Motor neuron (in vitro differentiated cells): ENCODE measurements around the gene ABCA7. TPM values are rescaled to one million over a fixed set of nuclear protein-coding genes. Genes with fewer than 3 reads are reported as not detected.
A peak's percentile ranks its signal among the peaks of the same experiment; 100 is the strongest.

Experiments used
- ATAC-seq, 8 experiments: fragments of 200-7000 bp; cut with Tn5 transposase; replicated peaks in 6 of 8; 2 replicates each; pipeline ENCODE4 v1.8.0; 2021; ENCODE audit warnings: mild to moderate bottlenecking in 8 of 8, moderate library complexity in 8 of 8
- H3K27ac ChIP-seq, 2 donors: fragments of 250-450 bp; sonication (Bioruptor Pico); 2 replicates each; pipeline ENCODE4 v1.9.0; 2021; ENCODE audit warnings: antibody characterized with exemption in 2 of 2, mild to moderate bottlenecking in 2 of 2, moderate library complexity in 1 of 2
- H3K4me1 ChIP-seq, 2 donors: fragments of 250-450 bp; sonication (Bioruptor Pico); replicated peaks in 1 of 2; 2 replicates each; pipeline ENCODE4 v1.6.1; 2021; ENCODE audit warnings: antibody characterized with exemption in 2 of 2, mild to moderate bottlenecking in 2 of 2, moderate library complexity in 1 of 2
- H3K4me3 ChIP-seq, 5 donors: fragments of 250-450 bp; sonication (Bioruptor Pico); 2 replicates each; pipeline ENCODE4 v1.9.0; 2021; ENCODE audit warnings: antibody characterized with exemption in 5 of 5, mild to moderate bottlenecking in 5 of 5, moderate library complexity in 4 of 5
- WGBS, 10 experiments: fragments of 450-650 bp; shearing (Covaris generic); methylation state at CpG; one replicate each; pipeline ENCODE4 v1.0.0; 2022; 5-methylcytosine and 5-hydroxymethylcytosine counted together
- in situ Hi-C, 9 experiments: fragments of 400-800 bp; cut with MboI; loops; one replicate each; pipeline ENCODE4 v1.15.0; 2021; ENCODE audit warnings: low sequenced_read_pairs in 9 of 9, low pct_unique_long_range_greater_than_20kb in 2 of 9; ENCODE audit not compliant: unreplicated experiment in 9 of 9
- total RNA-seq, 8 experiments: library from RNA; unstranded; fragments of 300-600 nt; gene quantifications; 2 replicates each; pipeline versions ENCODE4 v1.2.3 to v1.2.4, GENCODE V29; 2022

Gene ABCA7
- total RNA-seq, 8 experiments from 2014 or later, result 6.5 to 35.6 (median 9.1) TPM

DNA sequence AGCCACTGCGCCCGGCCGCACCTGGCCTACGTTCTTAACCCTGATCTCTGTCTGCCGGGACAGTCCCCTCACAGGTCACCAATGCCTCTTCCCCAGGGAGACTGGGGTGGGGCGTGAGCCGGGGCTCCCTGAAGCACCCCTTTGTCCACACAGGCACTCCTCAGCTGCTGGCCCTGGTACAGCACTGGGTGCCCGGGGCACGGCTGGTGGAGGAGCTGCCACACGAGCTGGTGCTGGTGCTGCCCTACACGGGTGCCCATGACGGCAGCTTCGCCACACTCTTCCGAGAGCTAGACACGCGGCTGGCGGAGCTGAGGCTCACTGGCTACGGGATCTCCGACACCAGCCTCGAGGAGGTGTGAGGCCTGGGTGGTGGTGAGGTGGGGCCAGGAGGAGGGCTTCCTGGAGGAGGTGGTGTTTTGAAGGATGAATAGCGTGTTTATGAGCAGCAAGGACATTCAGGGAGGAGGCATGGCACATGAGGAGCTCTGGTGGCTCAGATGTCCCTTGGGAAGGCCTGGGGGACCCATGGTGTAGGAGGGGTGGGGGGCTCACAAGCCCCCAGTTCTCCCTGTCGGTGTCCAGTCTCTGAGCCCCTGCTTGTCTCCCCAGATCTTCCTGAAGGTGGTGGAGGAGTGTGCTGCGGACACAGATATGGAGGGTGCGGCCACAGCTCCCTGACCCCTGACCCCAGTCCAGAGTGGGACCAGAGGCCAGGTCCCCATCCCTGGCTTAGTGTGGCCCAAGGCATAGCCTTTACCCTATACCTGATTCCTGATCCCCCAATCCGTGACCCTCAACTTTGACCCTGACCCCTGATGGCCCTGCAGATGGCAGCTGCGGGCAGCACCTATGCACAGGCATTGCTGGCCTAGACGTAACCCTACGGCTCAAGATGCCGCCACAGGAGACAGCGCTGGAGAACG, 13.5 kb downstream of the ABCA7 start:
- peak in 2 of 8 experiments; percentile 7 to 19 for ATAC-seq
- Histone ChIP-seq H3K4me3 (no peak overlapping the region), H3K4me1 (no peaks in the 10 kb centered on the region), H3K27ac (no peak overlapping the region)
- in situ Hi-C loops, result no loop called here
- WGBS, 10 experiments, result 65 to 100% (median 88%) methylated on average over 1 to 11 of the region's 31 CpGs; no CpG with 5 or more reads in 2 of the 10 experiments

DNA sequence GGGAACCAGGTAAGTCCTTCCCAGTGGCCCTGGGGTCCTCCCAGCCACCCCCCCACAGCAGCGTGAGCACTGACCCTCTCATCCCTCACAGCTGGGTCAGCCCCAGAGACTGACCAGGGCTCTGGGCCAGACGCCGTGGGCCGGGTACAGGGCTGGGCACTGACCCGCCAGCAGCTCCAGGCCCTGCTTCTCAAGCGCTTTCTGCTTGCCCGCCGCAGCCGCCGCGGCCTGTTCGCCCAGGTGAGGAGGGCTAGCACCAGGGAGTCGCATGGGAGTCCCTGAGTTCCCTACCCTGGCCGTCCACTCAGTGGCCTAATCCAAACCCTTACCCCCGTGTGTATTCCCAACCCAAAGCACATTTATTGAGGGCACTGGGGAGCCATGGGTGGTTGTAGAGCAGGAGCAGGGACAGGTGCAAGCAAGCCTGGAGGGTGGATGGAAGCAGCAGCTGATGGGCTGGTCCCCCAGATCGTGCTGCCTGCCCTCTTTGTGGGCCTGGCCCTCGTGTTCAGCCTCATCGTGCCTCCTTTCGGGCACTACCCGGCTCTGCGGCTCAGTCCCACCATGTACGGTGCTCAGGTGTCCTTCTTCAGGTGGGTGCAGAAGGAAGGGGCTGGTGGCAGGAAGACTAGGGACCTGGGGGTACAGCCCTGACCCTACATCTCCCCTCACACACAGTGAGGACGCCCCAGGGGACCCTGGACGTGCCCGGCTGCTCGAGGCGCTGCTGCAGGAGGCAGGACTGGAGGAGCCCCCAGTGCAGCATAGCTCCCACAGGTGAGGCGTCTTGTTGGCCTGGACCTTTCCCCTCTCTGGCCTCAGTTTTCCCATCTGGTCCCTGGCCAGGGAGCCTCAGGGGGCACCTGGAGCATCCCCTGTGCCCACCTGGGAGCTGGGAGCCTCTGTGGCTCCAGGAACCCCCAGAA, 14.5 kb downstream of the ABCA7 start:
- no peak overlapping the region for H3K27ac ChIP-seq
- peak in 1 of 8 experiments; percentile 10 for ATAC-seq
- in situ Hi-C loops, result no loop called here
- H3K4me1 ChIP-seq, result no peaks in the 10 kb centered on the region
- H3K4me3 ChIP-seq, result no peak overlapping the region
- WGBS, 10 experiments, result 60 to 87% (median 75%) methylated on average over 1 to 9 of the region's 28 CpGs; no CpG with 5 or more reads in 5 of the 10 experiments

DNA sequence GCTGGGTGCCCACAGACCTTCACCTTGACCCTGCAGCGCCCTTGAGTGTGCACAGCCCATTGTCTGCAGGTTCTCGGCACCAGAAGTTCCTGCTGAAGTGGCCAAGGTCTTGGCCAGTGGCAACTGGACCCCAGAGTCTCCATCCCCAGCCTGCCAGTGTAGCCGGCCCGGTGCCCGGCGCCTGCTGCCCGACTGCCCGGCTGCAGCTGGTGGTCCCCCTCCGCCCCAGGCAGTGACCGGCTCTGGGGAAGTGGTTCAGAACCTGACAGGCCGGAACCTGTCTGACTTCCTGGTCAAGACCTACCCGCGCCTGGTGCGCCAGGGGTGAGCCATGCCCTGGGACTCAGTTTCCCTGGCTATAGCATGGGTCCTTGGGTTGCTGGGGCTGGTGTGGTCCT, 15.1 kb downstream of the ABCA7 start:
- Histone ChIP-seq H3K27ac (no peak overlapping the region), H3K4me1 (no peaks in the 10 kb centered on the region), H3K4me3 (no peak overlapping the region)
- in situ Hi-C loops, result no loop called here
- 60 to 100% methylated on average over 1 of the region's 14 CpGs; no CpG with 5 or more reads in 8 of the 10 experiments for WGBS, 10 experiments
- no peak for ATAC-seq

DNA sequence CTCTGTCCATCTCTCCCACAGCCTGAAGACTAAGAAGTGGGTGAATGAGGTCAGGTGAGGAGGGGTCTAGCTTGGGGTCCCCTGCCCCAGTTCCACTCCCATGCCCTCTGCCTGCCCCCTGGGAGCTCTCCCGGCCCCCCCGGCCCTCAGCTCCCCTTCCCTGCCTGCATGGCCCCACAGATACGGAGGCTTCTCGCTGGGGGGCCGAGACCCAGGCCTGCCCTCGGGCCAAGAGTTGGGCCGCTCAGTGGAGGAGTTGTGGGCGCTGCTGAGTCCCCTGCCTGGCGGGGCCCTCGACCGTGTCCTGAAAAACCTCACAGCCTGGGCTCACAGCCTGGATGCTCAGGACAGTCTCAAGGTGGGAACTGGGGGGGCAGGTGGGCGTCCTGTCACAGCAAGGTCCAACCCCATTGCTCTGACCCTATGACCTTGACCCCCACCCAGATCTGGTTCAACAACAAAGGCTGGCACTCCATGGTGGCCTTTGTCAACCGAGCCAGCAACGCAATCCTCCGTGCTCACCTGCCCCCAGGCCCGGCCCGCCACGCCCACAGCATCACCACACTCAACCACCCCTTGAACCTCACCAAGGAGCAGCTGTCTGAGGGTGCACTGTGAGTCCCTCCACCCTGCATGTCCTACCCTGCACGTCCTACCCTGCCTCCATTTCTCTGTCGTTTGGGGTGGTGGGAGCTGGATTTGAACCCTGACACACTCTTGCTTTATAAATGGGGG, 16.1 kb downstream of the ABCA7 start:
- Histone ChIP-seq H3K4me3 (no peak overlapping the region), H3K4me1 (no peaks in the 10 kb centered on the region), H3K27ac (no peak overlapping the region)
- in situ Hi-C loops, result no loop called here
- WGBS, 10 experiments, result 67 to 83% methylated on average over 2 to 8 of the region's 20 CpGs; no CpG with 5 or more reads in 8 of the 10 experiments
- peak in 1 of 8 experiments; percentile 4 for ATAC-seq

DNA sequence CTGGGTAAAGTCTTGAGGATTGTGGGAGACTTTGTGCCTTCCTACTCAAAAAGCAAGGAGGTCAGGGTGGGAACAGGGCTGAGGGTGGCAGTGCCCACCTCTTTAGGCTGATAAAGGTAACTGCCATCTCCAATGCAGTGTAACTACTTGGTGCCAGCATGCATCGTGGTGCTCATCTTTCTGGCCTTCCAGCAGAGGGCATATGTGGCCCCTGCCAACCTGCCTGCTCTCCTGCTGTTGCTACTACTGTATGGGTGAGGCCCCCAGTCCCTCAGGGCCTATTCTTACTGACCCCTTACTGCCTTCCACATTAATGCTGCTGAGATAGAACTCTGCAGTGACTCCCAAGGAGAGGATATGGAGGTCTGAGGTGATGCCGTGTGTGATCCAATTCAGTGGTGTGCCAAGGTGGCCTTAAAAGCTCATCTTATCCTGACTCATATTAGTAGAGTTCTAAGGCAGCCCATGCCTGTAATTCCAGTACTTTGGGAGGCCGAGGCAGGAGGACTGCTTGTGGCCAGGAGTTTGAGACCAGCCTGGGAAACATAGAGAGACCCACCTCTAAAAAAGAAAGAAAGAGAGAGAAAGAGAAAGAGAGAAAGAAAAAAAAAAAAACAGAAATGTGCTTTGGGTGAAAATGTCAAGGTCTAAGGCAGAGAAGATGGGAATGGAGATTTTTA, 17.4 kb downstream of the ABCA7 start:
- Histone ChIP-seq H3K27ac (no peak overlapping the region), H3K4me3 (no peak overlapping the region), H3K4me1 (no peaks in the 10 kb centered on the region)
- WGBS, 10 experiments, result 0 to 94% (median 40%) methylated on average over 1 to 3 of the region's 3 CpGs; no CpG with 5 or more reads in 3 of the 10 experiments
- peak in 4 of 8 experiments; percentile 33 to 43 (median 39) for ATAC-seq
- in situ Hi-C loops, result no loop called here

DNA sequence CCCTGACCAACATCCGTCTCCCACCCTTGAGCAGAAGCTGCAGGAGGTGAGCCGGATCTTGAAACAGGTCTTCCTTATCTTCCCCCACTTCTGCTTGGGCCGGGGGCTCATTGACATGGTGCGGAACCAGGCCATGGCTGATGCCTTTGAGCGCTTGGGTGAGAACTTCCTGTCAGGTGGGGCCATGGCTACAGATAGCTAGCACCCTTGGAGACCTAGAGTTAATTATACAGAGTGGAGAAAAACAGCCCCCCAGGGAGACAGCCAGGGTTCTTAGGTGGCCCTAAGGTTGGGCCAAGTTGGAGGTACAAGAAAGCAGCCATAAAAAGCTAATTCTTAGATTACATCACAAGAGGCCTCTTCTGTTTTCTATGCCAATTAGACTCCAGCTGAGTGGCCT, 18.2 kb downstream of the ABCA7 start:
- no peaks in the 10 kb centered on the region for H3K4me1 ChIP-seq
- in situ Hi-C loops, result no loop called here
- no peak overlapping the region for H3K4me3 ChIP-seq
- 60 to 100% (median 96%) methylated on average over 1 to 4 of the region's 5 CpGs; no CpG with 5 or more reads in 4 of the 10 experiments for WGBS, 10 experiments
- no peak for ATAC-seq
- H3K27ac ChIP-seq, result no peak overlapping the region

DNA sequence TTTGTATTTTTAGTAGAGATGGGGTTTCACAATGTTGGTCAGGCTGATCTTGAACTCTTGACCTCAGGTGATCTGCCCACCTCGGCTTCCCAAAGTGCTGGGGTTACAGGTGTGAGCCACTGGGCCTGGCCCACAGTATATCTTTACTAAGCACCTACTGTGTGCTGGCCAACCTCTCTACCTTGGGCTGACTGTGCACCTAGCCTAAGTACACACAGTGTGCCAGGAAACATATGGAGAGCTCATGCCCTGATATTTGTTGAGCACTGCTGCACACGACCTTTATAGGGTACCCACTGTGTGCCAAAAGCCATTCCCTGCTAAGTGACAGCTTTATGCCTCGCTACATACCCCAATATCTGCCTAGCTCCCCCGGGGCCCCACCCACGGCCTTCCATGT, 20.8 kb downstream of the ABCA7 start:
- Histone ChIP-seq H3K4me3 (no peak overlapping the region), H3K27ac (no peak overlapping the region), H3K4me1 (peaks cover 7 to 8% of the 10 kb centered on the region in 2 donors)
- in situ Hi-C loops, result no loop called here
- 20 to 100% (median 70%) methylated on average over 1 of the region's 5 CpGs; no CpG with 5 or more reads in 6 of the 10 experiments for WGBS, 10 experiments
- no peak for ATAC-seq

DNA sequence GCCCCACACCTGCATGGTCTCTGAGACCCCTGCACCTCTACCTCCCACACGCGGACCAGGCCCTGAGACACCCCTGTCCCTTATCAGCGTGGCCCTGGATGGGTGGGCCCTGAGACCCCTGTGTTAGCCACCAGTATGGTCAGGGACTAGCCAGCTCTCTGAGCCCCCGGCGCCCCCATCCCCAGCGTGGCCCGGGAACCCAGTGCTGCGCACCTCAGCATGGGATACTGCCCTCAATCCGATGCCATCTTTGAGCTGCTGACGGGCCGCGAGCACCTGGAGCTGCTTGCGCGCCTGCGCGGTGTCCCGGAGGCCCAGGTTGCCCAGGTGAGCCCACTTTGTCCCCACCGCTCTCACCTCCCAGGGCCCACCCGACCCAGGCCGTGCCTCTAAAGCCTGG, 22.1 kb downstream of the ABCA7 start:
- 77% methylated on average over 5 of the region's 20 CpGs; no CpG with 5 or more reads in 9 of the 10 experiments for WGBS, 10 experiments

DNA sequence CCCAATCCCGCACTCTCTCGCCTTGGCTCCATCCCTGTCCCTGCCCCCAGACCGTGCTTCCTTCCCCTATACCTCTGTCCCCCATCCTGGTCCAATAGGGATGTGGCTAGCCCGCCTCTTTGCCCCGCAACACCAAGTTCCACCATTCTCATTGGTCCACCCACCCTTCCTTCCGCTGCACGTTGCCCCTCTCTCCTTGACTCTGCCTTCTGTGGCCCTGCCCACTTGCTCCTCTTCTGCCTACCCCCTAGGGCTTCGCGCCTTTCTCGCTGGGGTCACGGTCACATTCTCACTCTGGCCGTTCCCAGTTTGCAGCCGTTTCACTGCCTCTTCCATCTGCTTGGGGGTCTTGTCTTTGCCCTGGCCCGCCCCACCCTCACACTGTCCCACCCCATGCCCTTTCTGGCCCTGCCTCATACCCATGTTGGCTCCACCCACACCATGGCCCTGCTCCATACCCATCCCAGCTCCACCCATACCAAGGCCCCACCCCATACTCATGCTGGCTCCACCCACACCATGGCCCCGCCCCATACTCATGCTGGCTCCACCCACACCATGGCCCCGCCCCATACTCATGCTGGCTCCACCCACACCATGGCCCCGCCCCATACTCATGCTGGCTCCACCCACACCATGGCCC, 22.6 kb downstream of the ABCA7 start:
- H3K4me3 ChIP-seq, result no peak overlapping the region
- in situ Hi-C loops, result no loop called here
- no peak for ATAC-seq
- H3K4me1 ChIP-seq, result peaks cover 12 to 18% of the 10 kb centered on the region in 2 donors
- whole genome bisulfite sequencing, 10 experiments, result 53 to 93% (median 70%) methylated on average over 2 to 6 of the region's 17 CpGs; no CpG with 5 or more reads in 5 of the 10 experiments
- H3K27ac ChIP-seq, result no peak overlapping the region

More for the DNA sequence above, 22.1 kb downstream of the ABCA7 start:
- Histone ChIP-seq H3K27ac (no peak overlapping the region), H3K4me1 (peaks cover 7 to 14% of the 10 kb centered on the region in 2 donors), H3K4me3 (no peak overlapping the region)
- in situ Hi-C loops, result no loop called here
- no peak for ATAC-seq

DNA sequence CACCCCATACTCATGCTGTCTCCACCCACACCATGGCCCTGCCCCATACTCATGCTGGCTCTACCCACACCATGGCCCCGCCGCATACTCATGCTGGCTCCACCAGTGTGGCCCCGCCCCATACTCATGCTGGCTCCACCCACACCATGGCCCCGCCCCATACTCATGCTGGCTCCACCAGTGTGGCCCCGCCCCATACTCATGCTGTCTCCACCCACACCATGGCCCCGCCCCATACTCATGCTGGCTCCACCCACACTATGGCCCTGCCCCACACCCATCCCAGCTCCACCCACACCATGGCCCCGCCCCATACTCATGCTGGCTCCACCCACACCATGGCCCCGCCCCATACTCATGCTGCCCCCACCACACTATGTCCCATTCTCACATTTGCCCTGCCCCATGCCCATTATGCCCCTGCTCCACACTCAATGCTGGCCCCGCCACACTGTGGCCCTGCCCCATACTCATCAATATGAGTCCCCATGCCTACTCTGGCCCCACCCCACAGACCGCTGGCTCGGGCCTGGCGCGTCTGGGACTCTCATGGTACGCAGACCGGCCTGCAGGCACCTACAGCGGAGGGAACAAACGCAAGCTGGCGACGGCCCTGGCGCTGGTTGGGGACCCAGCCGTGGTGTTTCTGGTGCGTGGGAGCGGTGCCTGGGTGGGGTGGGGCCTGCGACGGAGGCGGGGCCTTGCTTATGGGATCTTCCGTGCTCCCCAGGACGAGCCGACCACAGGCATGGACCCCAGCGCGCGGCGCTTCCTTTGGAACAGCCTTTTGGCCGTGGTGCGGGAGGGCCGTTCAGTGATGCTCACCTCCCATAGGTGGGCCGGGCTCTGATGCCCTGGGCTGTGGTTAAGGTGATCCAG, 23.4 kb downstream of the ABCA7 start:
- in situ Hi-C loops, result no loop called here
- ATAC-seq, result peak in 2 of 8 experiments; percentile 7 to 17
- H3K4me1 ChIP-seq, result peaks cover 12 to 19% of the 10 kb centered on the region in 2 donors
- H3K4me3 ChIP-seq, result no peak overlapping the region
- WGBS, 10 experiments, result no CpG with 5 or more reads among the region's 37 CpGs
- H3K27ac ChIP-seq, result no peak overlapping the region
